Right forelimb (tissue), 1 donor: ENCODE measurements around the gene CER1.
A peak's percentile ranks its signal among the peaks of the same experiment; 100 is the strongest.

Experiments used
- DNase-seq: peaks from one replicate; pipeline ENCODE4 v3.0.0-alpha.2; 2018

The CER1 gene

DNA sequence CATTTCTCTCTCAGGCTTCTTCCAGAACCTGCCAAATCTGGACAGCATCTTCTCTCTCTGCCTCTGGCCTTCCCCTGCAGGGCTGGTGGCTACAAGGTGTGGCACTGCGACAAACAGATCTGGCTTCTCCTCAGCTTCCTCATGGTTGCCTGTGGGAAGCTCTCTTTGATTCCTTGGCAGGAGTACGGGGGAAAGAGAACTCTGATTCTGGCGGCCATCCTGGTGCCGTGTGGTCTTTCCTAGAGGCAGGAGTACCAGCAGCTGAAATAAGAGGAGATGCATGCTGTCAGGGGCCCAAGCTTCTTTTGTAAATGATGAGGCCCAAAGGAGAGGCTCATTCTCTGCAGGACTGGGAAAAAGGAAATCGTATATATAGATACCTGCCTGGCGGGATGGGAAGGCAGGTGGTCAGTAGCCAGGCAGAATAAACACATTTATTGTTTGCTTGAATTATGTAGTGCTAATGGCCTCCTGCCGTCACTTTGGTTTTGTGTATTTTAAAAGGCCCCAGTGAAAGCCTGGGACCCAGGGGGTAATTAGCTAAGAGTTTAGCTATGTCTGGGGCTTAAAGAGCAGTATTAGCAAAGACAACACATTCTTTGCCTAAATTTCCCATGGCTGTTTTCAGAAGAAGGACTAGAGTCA is at the start of gene CER1:
Gene CER1, minus strand, starts transcription at position 343 of the 645 bp plus-strand sequence. Its CDS starts 61 bp downstream, at position 282.
- DNase-seq, result no peak

DNA sequence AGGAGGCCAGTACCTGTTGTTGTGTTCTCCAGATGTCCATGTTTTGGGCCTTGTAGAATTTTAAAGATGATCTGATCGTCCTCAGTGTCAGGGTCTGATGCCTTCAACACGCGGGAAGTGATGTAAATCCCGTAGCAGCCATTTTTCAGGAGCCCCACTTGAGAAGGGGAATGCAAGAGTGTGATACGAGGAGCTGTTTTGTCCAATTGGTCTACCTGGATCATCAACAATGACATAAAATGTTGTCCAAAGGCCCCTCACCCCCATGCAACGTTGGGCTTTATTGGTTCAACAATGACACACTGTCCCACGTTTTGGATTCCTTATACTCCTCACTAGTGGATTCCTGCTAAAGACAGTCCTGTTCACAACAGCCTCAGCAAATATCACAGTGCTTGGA is 48.1 kb upstream of the CER1 start:
- no peak for DNase-seq

GRCh38 chr9:14769230-14769571 is 46.7 kb upstream of the CER1 start:
- DNase-seq, result no peak

GRCh38 chr9:14768405-14769229 is 46.1 kb upstream of the CER1 start:
- DNase-seq, result no peak

DNA sequence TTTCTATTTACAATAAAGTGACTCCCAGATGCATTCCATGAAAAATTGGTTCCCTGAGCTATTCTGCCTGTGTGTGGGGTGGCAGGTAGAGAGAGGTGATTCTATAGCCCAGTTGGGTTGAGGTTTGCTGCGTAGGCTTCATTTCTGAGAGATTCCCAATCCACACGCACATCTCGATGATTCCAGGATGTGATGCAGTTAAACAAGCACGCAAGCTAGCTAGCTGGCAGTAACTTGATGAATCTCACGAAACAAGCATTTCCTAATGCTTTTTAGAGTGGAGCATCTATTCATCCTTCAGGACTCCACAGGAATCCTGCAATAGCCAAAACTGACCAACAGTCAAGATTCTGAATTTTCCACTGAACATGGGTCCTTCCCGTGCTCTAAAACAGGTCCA is 43.8 kb upstream of the CER1 start:
- DNase-seq, result no peak

DNA sequence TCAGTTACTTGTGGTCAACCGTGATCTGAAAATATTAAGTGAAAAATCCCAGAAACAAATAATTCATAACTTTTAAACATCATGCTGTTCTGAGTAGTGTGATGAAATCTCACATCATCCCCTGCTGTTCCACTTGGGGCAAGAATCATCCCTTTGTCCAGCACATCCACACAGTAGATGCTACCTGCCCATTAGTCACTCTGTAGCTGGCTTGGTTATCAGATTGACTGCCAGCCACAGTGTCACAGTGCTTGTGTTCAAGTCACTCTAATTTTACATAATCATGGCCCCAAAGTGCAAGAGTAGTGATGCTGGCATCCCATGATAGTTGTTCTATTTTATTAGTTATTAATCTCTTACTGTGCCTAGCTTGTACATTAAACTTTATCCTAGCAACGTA is 39.1 kb upstream of the CER1 start:
- DNase-seq, result no peak

DNA sequence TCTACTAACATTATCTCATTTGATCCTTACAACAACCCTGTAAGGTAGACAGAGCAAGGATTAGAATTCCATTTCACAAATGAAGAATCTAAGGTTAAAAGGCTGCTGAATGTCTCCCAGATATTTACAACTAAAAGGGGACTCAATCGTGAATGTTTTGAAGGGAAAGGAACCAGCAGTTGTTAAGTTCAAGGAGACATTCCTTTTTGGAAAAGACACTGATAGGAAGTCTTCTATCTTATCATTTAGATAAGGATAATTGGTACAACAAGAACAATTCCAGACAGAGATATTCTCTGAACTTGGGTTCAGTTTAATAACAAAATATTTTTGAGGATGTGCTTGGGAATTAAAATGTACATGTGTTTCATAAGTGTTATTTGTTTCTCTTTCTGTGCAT is 37.5 kb upstream of the CER1 start:
- no peak for DNase-seq

GRCh38 chr9:14756291-14756690 is 33.8 kb upstream of the CER1 start:
- DNase-seq, result no peak

- no peak for DNase-seq
Measured at GRCh38 chr9:14752871-14753270, 30.3 kb upstream of the CER1 start.

- DNase-seq, result no peak
Measured at GRCh38 chr9:14752271-14752670, 29.7 kb upstream of the CER1 start.

DNA sequence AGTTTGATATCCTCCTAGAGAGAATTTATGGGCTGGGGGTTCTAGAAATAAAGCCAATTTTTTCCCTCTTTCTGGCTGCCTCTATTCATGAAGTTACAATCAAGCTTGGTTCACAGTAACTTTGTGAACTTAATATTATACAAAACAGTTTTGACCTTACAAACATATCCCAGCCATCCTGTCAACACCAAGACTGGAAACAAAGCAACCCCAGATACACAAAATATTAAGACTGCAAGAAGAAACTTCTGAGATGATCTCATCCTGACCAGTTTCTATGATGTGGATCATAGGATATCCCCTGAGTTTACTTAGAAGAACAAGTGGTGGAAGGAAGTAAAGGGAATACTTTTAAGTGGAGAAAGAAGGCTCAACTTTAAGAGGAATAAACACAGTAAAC is 28.3 kb upstream of the CER1 start:
- DNase-seq, result no peak

GRCh38 chr9:14749741-14750211 is 27.2 kb upstream of the CER1 start:
- no peak for DNase-seq

GRCh38 chr9:14748373-14748772 is 25.8 kb upstream of the CER1 start:
- no peak for DNase-seq

DNA sequence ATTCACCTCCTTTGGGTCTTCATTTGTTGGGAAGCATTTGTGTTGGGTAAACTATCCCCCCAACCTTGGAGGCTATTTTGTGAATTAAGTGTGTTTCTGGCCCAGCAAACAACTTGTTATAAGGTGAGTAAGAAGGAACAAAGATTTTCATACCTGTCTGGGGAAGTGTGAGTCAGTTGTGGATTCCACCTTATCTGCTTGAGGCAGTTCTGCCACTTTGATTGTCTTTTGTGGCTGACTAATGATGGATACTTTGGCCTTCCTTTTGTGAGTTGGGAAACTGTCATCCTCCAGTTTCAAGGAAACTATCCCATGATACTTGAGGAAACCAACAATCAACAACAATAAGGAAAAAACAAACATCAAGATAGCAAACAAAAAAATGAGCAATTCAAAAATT is 24.6 kb upstream of the CER1 start:
- DNase-seq, result no peak

- no peak for DNase-seq
Measured at GRCh38 chr9:14746626-14747025, 24.1 kb upstream of the CER1 start.

DNA sequence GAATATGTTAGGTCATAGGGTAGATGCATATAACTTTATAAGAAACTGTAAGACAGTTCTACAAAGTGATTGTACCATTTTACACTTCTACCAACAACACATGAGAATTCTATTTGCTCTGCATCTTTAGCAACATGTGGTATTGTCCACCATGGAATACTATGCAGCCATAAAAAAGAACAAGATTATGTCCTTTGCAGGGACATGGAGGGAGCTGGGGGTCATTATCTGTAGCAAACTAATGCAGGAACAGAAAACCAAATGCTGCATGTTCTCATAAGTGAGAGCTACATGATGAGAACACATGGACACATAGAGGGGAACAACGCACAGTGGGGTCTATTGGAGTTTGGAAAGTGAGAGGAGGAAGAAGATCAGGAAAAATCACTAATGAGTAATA is 22.2 kb upstream of the CER1 start:
- DNase-seq, result no peak

DNA sequence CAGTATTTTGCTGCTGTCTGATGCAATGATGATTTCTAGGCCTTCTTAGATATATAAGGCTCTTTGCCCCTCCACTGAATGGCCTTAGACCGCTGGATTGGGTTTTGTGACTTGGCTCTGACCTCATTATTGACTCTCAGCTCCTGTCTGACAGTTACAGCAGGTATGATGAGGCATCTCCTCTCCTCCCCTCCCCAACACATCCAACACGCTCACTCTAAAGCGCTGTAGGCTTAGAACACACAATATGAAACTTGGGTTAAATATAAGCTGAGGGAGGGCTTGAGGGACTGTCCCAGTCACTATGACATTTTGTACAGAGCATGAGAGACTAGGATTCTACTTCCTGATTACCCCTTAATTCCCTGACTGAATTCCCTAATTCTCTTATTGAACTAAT is 18.8 kb upstream of the CER1 start:
- DNase-seq, result no peak

DNA sequence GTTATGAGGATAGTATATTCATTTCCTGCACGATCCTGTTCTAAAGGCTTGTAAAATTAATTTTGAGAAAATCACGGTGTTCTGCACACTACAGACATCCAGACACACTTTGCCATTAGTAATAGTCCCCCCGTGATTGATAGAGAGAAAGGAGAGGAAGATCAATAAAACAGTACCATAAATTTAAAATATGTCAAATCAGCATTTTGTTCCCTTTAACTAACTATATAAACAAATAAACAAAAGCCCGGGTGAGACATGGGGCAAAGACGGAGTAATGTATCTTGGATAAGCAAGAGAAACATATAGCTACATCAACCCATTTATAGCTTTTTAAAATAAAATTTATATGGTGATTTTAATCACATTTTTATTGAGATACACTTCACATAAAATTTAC is 10.6 kb upstream of the CER1 start:
- DNase-seq, result no peak

- DNase-seq, result no peak
Measured at GRCh38 chr9:14731294-14731981, 8.9 kb upstream of the CER1 start.

DNA sequence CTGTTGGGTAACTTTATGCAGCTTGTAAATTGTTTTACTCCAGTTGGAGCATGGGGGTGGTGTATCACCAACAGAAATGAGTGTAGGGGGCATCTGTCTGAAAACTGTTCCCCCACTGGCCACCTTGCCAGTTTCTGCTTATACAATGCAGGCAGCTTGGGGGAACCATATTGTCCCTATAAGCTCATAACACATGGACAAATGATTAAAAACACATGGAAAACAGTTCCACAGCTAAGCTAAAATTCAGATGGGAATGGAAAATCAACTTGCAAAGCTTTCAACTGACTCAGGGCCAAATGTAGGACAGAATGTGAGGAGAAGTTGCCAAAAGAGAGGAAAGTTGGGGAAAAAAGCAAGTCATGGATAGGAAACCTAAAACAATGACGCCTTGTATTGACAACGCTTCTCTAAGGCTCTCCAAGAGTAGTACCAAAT is 7.9 kb upstream of the CER1 start:
- DNase-seq, result peak; percentile 73

- no peak for DNase-seq
Measured at GRCh38 chr9:14723301-14723700, 768 bp upstream of the CER1 start.

GRCh38 chr9:14719231-14719923 is 3.2 kb downstream of the CER1 start:
- no peak for DNase-seq

- DNase-seq, result no peak
Measured at GRCh38 chr9:14715102-14715501, 7.4 kb downstream of the CER1 start.
